Measurements from ENCODE around the gene NPLOC4. TPM values are rescaled to one million over a fixed set of nuclear protein-coding genes. Genes with fewer than 3 reads are reported as not detected.

Gene NPLOC4
- total and polyA plus RNA-seq, 2 of the 13 experiments (the other 11 are each of a cell fraction or from before 2014, with no cell fraction given), result 57.0 to 97.0 TPM

DNA sequence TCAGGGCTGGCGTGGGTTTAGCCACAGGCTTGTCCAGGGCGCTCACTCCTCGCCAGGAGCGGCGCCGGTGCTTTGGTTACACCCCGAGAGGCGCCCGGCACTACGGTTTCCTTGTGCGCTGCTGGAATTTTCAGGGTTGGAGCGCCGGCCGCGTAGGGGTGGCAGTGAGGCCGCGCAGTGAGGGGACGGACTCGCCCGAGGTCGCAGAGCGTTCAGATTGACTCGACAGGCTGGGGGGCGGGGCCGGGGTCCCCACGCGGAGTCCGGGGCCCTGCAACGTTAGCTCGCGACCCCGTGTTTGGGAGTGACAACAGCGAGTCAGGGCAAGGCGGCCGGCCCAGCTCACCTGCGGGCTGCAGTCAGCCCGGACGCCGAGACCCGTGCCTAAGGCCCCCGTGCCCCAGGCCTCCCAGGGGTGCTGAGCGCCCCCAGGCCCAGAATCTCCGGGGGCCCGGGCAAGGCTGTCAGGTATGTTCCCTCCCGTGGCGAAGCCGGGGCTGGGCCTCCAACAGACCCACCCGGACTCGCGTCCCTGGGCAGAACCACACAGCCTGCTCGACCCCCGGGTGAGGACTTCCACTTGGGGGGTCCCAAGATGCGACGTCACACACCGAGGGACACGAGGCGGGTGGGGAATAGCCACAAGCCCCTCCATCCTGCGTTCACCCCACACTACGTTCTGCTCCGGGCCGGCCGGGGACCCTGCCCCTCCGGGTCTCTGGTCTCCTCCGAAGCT lies 123.0 kb downstream of the NPLOC4 start (continued):
- TF ChIP-seq ZNF350 (CRISPR knock-in tag; IDR thresholded peaks at IDR 0.05; ENCODE audit: borderline replicate concordance, low read depth) (peak; percentile 65; the same call in 1 of the 2 replicates), SRSF4 (IDR thresholded peaks at IDR 0.05; ENCODE audit: low read depth, low read length, poor library complexity, severe bottlenecking) (no peak), PHF20 (CRISPR knock-in tag; IDR thresholded peaks at IDR 0.05) (no peak; the same call in 1 of the 2 replicates), ARNT2 (CRISPR knock-in tag; IDR thresholded peaks at IDR 0.05; ENCODE audit: low read depth) (no peak), ATF1 (CRISPR knock-in tag; IDR thresholded peaks at IDR 0.05) (no peak), WIZ (CRISPR knock-in tag; IDR thresholded peaks at IDR 0.05) (peak; percentile 64; the same call in 1 of the 2 replicates), ZSCAN31 (CRISPR knock-in tag; IDR thresholded peaks at IDR 0.05; ENCODE audit: low read depth) (no peak; the same call in 1 of the 2 replicates), TGIF2 (CRISPR knock-in tag; IDR thresholded peaks at IDR 0.05) (no peak), KAT8 (CRISPR knock-in tag; IDR thresholded peaks at IDR 0.05) (peak; percentile 21; the same call in 1 of the 2 replicates), SAFB2 (CRISPR knock-in tag; IDR thresholded peaks at IDR 0.05; ENCODE audit: borderline replicate concordance, low read depth) (no peak; the same call in 1 of the 2 replicates), FOXC1 (CRISPR knock-in tag; IDR thresholded peaks at IDR 0.05; ENCODE audit: borderline replicate concordance) (no peak; the same call in 1 of the 2 replicates), ZNF567 (CRISPR knock-in tag; IDR thresholded peaks at IDR 0.05; ENCODE audit: borderline replicate concordance) (no peak), ZFP90 (CRISPR knock-in tag; IDR thresholded peaks at IDR 0.05; ENCODE audit: borderline replicate concordance) (peak; percentile 80; the same call in 1 of the 2 replicates), ZNF879 (CRISPR knock-in tag; IDR thresholded peaks at IDR 0.05) (0 out of 2 replicates have a peak, but pooled peaks have one; percentile 73), BHLHE40 (IDR thresholded peaks at IDR 0.05; ENCODE audit: low read length) (no peak), SCMH1 (CRISPR knock-in tag; IDR thresholded peaks at IDR 0.05; ENCODE audit: borderline replicate concordance) (no peak), ZFP36L2 (CRISPR knock-in tag; IDR thresholded peaks at IDR 0.05) (no peak)
- TF ChIP-seq, protein P1, sequence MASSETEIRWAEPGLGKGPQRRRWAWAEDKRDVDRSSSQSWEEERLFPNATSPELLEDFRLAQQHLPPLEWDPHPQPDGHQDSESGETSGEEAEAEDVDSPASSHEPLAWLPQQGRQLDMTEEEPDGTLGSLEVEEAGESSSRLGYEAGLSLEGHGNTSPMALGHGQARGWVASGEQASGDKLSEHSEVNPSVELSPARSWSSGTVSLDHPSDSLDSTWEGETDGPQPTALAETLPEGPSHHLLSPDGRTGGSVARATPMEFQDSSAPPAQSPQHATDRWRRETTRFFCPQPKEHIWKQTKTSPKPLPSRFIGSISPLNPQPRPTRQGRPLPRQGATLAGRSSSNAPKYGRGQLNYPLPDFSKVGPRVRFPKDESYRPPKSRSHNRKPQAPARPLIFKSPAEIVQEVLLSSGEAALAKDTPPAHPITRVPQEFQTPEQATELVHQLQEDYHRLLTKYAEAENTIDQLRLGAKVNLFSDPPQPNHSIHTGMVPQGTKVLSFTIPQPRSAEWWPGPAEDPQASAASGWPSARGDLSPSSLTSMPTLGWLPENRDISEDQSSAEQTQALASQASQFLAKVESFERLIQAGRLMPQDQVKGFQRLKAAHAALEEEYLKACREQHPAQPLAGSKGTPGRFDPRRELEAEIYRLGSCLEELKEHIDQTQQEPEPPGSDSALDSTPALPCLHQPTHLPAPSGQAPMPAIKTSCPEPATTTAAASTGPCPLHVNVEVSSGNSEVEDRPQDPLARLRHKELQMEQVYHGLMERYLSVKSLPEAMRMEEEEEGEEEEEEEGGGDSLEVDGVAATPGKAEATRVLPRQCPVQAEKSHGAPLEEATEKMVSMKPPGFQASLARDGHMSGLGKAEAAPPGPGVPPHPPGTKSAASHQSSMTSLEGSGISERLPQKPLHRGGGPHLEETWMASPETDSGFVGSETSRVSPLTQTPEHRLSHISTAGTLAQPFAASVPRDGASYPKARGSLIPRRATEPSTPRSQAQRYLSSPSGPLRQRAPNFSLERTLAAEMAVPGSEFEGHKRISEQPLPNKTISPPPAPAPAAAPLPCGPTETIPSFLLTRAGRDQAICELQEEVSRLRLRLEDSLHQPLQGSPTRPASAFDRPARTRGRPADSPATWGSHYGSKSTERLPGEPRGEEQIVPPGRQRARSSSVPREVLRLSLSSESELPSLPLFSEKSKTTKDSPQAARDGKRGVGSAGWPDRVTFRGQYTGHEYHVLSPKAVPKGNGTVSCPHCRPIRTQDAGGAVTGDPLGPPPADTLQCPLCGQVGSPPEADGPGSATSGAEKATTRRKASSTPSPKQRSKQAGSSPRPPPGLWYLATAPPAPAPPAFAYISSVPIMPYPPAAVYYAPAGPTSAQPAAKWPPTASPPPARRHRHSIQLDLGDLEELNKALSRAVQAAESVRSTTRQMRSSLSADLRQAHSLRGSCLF (CRISPR knock-in tag; IDR thresholded peaks at IDR 0.05; ENCODE audit: borderline replicate concordance), result no peak
- TF ChIP-seq, protein P2, sequence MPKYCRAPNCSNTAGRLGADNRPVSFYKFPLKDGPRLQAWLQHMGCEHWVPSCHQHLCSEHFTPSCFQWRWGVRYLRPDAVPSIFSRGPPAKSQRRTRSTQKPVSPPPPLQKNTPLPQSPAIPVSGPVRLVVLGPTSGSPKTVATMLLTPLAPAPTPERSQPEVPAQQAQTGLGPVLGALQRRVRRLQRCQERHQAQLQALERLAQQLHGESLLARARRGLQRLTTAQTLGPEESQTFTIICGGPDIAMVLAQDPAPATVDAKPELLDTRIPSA (CRISPR knock-in tag; IDR thresholded peaks at IDR 0.05; ENCODE audit: borderline replicate concordance), result peak; percentile 56; the same call in 1 of the 2 replicates
- TF ChIP-seq, protein P3, sequence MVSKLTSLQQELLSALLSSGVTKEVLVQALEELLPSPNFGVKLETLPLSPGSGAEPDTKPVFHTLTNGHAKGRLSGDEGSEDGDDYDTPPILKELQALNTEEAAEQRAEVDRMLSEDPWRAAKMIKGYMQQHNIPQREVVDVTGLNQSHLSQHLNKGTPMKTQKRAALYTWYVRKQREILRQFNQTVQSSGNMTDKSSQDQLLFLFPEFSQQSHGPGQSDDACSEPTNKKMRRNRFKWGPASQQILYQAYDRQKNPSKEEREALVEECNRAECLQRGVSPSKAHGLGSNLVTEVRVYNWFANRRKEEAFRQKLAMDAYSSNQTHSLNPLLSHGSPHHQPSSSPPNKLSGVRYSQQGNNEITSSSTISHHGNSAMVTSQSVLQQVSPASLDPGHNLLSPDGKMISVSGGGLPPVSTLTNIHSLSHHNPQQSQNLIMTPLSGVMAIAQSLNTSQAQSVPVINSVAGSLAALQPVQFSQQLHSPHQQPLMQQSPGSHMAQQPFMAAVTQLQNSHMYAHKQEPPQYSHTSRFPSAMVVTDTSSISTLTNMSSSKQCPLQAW (CRISPR knock-in tag; IDR thresholded peaks at IDR 0.05), result 0 out of 2 replicates have a peak, but pooled peaks have one; percentile 28

Measured in HepG2 (cell line).